ENCODE results near the gene C19orf85. TPM values are rescaled to one million over a fixed set of nuclear protein-coding genes. Genes with fewer than 3 reads are reported as not detected.

C19orf85 gene
- total RNA-seq, 1 experiment from 2014 or later, result not detected

DNA sequence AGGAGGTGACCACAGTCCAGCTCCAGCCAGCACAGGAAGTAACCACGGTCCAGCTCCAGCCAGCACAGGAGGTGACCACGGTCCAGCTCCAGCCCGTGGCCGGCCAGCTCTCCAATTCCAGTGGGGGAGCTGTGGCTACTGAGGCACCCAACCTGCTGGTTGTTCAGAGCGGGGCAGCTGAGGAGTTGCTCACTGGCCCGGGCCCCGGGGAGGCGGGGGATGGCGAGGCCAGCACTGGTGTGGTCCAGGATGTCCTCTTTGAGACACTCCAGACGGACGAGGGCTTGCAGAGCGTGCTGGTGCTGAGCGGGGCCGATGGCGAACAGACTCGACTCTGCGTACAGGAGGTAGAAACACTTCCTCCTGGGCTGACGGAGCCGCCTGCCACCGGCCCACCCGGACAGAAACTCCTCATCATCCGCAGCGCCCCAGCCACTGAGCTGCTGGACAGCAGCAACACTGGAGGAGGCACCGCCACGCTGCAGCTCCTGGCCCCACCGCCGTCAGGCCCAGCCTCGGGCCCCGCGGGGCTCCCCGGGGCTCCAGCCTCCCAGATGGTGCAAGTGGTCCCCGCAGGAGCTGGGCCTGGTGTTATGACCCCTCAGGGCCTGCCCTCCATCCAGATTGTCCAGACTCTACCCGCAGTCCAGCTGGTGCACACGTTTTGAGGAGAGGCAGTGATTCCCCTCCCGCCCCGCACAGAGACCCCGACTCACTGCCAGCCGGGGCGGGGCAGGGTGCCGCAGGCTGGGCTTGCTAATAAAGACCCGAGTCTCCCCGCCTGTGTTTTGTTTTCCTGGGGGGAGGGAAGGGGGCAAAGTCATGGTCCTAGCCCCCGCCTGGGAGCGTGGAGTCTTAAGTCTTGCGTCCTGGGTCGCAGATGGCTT lies 19.4 kb upstream of the C19orf85 start:
- intact Hi-C loops (cut with micrococcal nuclease; ENCODE audit: unreplicated experiment), result no loop called here
- BruUV-seq (replicated peaks), result no TSS peak
- peak in 1 of 2 experiments; percentile 39 for DNase-seq
- Histone ChIP-seq H3K27me3 (replicated peaks; ENCODE audit: control insufficient read depth, insufficient read depth, low read length) (no peaks in the 10 kb centered on the region), H3K36me3 (ENCODE audit: control insufficient read depth, insufficient read depth, low read length) (no peaks in the 10 kb centered on the region; the same call in 1 of the 2 replicates), H3K4me3 (ENCODE audit: low read depth, low read length) (peak overlapping the region; percentile 90), H3K9me3 (no peaks in the 10 kb centered on the region), H3K4me1 (0 out of 2 replicates have a peak, but pooled peaks cover 3% of the 10 kb centered on the region)
- CTCF ChIA-PET, result interaction anchor here (0.9 to 2.6 kb wide), 3 partner anchors 16 to 22 kb away, joined by 4 to 19 read pairs (median 7); partner anchors contain the start of gene ISOC2
- POLR2A ChIA-PET, result interaction anchor here (0.6 to 1.2 kb wide), 5 partner anchors 8 to 1842 kb away, joined by 3 to 22 read pairs (median 7); partner anchors contain the start of genes ISOC2, UBE2S and ZNF628
- peak overlapping the region; percentile 73 for H3K27ac Mint-ChIP-seq (ENCODE audit: unreplicated experiment)
- no peaks in the 10 kb centered on the region for H3K9me3 Mint-ChIP-seq (ENCODE audit: unreplicated experiment)
- peak overlapping the region; percentile 76 for H3K4me3 Mint-ChIP-seq (ENCODE audit: unreplicated experiment)
- TF ChIP-seq, protein P1, sequence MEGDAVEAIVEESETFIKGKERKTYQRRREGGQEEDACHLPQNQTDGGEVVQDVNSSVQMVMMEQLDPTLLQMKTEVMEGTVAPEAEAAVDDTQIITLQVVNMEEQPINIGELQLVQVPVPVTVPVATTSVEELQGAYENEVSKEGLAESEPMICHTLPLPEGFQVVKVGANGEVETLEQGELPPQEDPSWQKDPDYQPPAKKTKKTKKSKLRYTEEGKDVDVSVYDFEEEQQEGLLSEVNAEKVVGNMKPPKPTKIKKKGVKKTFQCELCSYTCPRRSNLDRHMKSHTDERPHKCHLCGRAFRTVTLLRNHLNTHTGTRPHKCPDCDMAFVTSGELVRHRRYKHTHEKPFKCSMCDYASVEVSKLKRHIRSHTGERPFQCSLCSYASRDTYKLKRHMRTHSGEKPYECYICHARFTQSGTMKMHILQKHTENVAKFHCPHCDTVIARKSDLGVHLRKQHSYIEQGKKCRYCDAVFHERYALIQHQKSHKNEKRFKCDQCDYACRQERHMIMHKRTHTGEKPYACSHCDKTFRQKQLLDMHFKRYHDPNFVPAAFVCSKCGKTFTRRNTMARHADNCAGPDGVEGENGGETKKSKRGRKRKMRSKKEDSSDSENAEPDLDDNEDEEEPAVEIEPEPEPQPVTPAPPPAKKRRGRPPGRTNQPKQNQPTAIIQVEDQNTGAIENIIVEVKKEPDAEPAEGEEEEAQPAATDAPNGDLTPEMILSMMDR (IDR thresholded peaks at IDR 0.05; ENCODE audit: insufficient read depth in 1 of 2, low read depth in 1 of 2, low read length in 1 of 2, severe bottlenecking in 1 of 2, unreplicated experiment in 1 of 2), result no peak
- peaks cover 23% of the 10 kb centered on the region for H3K36me3 Mint-ChIP-seq (ENCODE audit: insufficient read depth, unreplicated experiment)
- peaks cover 13% of the 10 kb centered on the region for H3K4me1 Mint-ChIP-seq (ENCODE audit: low read depth, unreplicated experiment)
- no peaks in the 10 kb centered on the region for H3K27me3 Mint-ChIP-seq (ENCODE audit: insufficient read depth, unreplicated experiment)

DNA sequence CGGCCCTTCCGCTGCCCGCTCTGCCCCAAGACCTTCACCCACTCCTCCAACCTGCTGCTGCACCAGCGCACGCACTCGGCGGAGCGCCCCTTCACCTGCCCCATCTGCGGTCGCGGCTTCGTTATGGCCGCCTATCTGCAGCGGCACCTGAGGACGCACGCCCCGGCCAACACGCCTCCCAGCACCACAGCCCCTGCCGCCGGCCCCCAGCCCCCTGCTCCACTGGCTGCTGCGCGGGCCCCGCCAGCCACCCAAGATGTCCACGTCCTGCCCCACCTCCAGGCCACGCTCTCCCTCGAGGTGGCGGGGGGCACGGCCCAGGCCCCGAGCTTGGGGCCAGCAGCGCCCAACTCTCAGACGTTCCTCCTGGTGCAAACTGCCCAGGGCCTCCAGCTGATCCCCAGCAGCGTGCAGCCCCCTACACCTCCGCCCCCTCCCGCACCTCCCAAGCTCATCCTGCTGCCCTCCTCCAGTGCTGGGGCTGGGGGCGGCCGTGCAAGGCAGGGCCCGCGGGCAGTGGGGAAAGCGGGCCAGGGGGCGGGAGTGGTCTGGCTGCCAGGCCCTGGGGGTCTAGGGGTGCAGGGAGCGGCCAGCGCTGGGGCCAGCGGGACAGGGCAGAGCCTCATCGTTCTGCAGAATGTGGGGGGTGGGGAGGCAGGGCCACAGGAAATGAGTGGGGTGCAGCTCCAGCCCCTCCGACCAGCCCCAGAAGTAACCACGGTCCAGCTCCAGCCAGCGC lies 18.6 kb upstream of the C19orf85 start:
- BruUV-seq (replicated peaks), result no TSS peak
- Histone ChIP-seq H3K36me3 (ENCODE audit: control insufficient read depth, insufficient read depth, low read length) (no peaks in the 10 kb centered on the region; the same call in 1 of the 2 replicates), H3K27me3 (replicated peaks; ENCODE audit: control insufficient read depth, insufficient read depth, low read length) (no peaks in the 10 kb centered on the region), H3K4me1 (0 out of 2 replicates have a peak, but pooled peaks cover 3% of the 10 kb centered on the region), H3K4me3 (ENCODE audit: low read depth, low read length) (no peak overlapping the region), H3K9me3 (no peaks in the 10 kb centered on the region)
- H3K27me3 Mint-ChIP-seq (ENCODE audit: insufficient read depth, unreplicated experiment), result no peaks in the 10 kb centered on the region
- intact Hi-C loops (cut with micrococcal nuclease; ENCODE audit: unreplicated experiment), result no loop called here
- peaks cover 28% of the 10 kb centered on the region for H3K36me3 Mint-ChIP-seq (ENCODE audit: insufficient read depth, unreplicated experiment)
- ChIA-PET POLR2A (no interaction called here), CTCF (interaction anchor here (2.6 kb wide), 1 partner anchor 21 kb away, joined by 19 read pairs; no protein-coding TSS in a partner anchor)
- peak overlapping the region; percentile 42 for H3K4me3 Mint-ChIP-seq (ENCODE audit: unreplicated experiment)
- TF ChIP-seq, protein P1 (IDR thresholded peaks at IDR 0.05; ENCODE audit: insufficient read depth in 1 of 2, low read depth in 1 of 2, low read length in 1 of 2, severe bottlenecking in 1 of 2, unreplicated experiment in 1 of 2), result no peak
- peaks cover 21% of the 10 kb centered on the region for H3K4me1 Mint-ChIP-seq (ENCODE audit: low read depth, unreplicated experiment)
- H3K27ac Mint-ChIP-seq (ENCODE audit: unreplicated experiment), result peak overlapping the region; percentile 73
- H3K9me3 Mint-ChIP-seq (ENCODE audit: unreplicated experiment), result no peaks in the 10 kb centered on the region
- no peak for DNase-seq
